ENCODE measurements around the gene MYCL.

Gene MYCL

DNA sequence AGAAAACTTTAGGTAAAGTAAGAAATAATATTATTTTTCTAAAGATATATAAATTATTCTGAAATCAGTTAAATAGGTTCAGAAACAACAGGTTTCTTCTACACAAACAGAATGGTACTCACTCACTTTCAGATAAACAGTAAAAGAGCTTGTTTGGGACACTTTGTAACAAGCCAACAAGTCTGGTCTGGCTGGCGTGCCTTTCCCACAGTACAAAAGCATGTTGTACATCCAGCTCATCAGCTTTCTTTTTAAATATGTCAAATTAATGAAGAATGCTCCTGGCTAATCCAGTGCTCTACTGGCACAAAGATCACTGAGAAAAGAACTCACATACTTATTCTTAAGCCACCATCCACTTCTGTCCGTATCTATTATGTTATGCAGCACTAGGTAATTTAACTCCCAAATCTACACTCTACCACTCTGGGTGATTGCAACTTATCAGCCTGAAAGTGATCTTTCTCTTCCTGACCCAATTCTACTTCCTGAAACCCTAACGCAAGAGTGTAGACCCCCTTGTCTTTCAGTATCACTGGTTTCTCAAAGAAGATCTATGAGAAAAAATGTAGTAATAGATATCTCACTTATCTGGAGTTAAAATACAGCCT lies 51.0 kb downstream of the MYCL start:
- no peak for DNase-seq

- DNase-seq = no peak
Measured at GRCh38 chr1:39849203-39849602, 52.5 kb downstream of the MYCL start.

DNA sequence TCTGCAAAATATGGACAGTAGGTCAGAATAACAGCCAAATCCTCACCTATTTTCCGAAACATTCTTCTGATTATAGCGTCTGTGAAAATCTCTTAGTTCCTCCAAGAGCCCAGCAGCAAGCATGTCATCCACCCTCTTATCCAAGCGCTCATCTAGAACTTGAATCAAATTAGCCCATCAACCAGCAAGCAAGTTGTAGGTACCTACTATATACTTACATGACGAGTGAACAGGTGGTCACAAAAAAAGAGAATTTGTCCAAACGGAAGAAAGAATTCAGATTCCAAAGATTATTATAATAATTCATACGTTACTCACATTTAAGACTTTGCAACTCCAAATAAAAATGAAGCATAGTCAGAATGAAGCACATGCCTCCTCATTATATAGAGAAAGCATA lies 53.8 kb downstream of the MYCL start:
- DNase-seq = no peak

DNA sequence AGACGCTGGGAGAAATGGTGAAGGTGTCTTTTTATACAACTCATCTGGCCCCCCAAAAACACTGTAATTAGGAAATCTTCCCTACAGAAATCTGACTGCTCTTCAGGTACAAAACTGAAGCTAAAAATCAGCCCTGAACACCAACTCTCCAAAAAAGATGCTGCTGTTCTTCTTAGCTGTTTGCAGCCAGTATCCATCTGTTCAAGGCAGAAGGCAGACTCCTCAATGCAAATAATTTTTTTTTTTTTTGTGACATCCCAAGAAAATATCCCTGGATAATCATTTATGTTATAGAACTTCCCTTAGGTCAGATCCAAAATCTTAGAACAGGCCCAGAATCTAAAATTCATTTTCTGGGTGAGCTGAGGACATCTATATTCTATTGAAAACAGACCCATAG lies 54.9 kb downstream of the MYCL start:
- no peak for DNase-seq

- peak; percentile 92 for DNase-seq
Measured at GRCh38 chr1:39845569-39846566, 55.8 kb downstream of the MYCL start.

All from NCI-H526 treated with DMSO at 0.1 percent for 48 hours (cell line).